B cell (primary cell): ENCODE results near the gene ESRRA. TPM values are rescaled to one million over a fixed set of nuclear protein-coding genes. Genes with fewer than 3 reads are reported as not detected.

Experiments
- ATAC-seq: fragments of 200-7000 bp; cut with Tn5 transposase; one replicate; pipeline ENCODE4 v1.10.0; 2021; ENCODE audit warnings: low read depth, mild to moderate bottlenecking, moderate number of reproducible peaks, moderate library complexity
- CTCF ChIA-PET: fragments of 350-600 bp; sonication (Branson Sonifier 250); formaldehyde crosslinking; loops from one replicate; lab custom pipeline; 2021; ENCODE audit warnings: antibody characterized with exemption, inconsistent platforms; lab: Charles Lee
- POLR2A ChIA-PET: fragments of 350-600 bp; sonication (Branson Sonifier 250); formaldehyde crosslinking; loops from one replicate; lab custom pipeline; 2021; ENCODE audit warnings: antibody characterized with exemption; lab: Charles Lee
- DNase-seq: peaks from one replicate; pipeline ENCODE4 v3.0.0; 2013
- H2AFZ ChIP-seq: 2 replicates; pipeline ENCODE4 v1.6.1; 2012; ENCODE audit warnings: mild to moderate bottlenecking, low read depth, low read length; ENCODE audit not compliant: insufficient read depth, poor library complexity, severe bottlenecking
- H3K27ac ChIP-seq, 2 donors: 1 replicate in 1 of 2; 2 replicates in 1 of 2; pipeline ENCODE4 v1.5.1; 2012 to 2013; ENCODE audit warnings: low read length in 2 of 2, mild to moderate bottlenecking in 2 of 2, moderate library complexity in 1 of 2
- H3K27me3 ChIP-seq, 4 experiments: fragments of 200-600 bp in 1 of 4; sonication (generic) in 1 of 4; replicated peaks in 1 of 4; 1 replicate in 2 of 4; 2 replicates in 2 of 4; pipeline versions ENCODE4 v1.6.1 to v1.7.0; 2013 to 2016; ENCODE audit warnings: low read length in 3 of 4, mild to moderate bottlenecking in 2 of 4, mixed read lengths in 1 of 4, moderate library complexity in 1 of 4; ENCODE audit not compliant: insufficient read depth in 4 of 4, control insufficient read depth in 3 of 4; ENCODE audit errors: control extremely low read depth in 1 of 4
- H3K36me3 ChIP-seq, 2 experiments: replicated peaks in 1 of 2; 1 replicate in 1 of 2; 2 replicates in 1 of 2; pipeline versions ENCODE4 v1.6.1 to v1.7.1; 2013; ENCODE audit warnings: low read length in 1 of 2; ENCODE audit not compliant: insufficient read depth in 2 of 2, control insufficient read depth in 1 of 2; ENCODE audit errors: control extremely low read depth in 1 of 2, extremely low read depth in 1 of 2
- H3K4me1 ChIP-seq, 2 donors: fragments of 200-600 bp in 1 of 2; sonication (generic) in 1 of 2; 1 replicate in 1 of 2; 2 replicates in 1 of 2; pipeline versions ENCODE4 v1.5.1 to v1.6.1; 2013 to 2017; ENCODE audit warnings: low read length in 2 of 2; ENCODE audit not compliant: control insufficient read depth in 2 of 2, insufficient read depth in 2 of 2
- H3K4me2 ChIP-seq: replicated peaks from 2 replicates; pipeline ENCODE3; 2012; ENCODE audit warnings: mild to moderate bottlenecking, low read depth, low read length; ENCODE audit not compliant: poor library complexity, severe bottlenecking
- H3K4me3 ChIP-seq, 5 experiments: fragments of 200-600 bp in 1 of 5; sonication (generic) in 1 of 5; 1 replicate in 3 of 5; 2 replicates in 2 of 5; pipeline versions ENCODE4 v1.5.1 to v1.7.0; 2011 to 2016; ENCODE audit warnings: low read length in 4 of 5, mild to moderate bottlenecking in 4 of 5, low read depth in 2 of 5, control low read depth in 1 of 5, moderate library complexity in 1 of 5; ENCODE audit not compliant: insufficient read depth in 1 of 5; ENCODE audit errors: control extremely low read depth in 1 of 5, extremely low read depth in 1 of 5
- H3K79me2 ChIP-seq: fragments of 200-600 bp; sonication (generic); one replicate; pipeline ENCODE4 v1.6.0; 2016; ENCODE audit warnings: low read length; ENCODE audit not compliant: control insufficient read depth, insufficient read depth
- H3K9ac ChIP-seq: fragments of 200-600 bp; sonication (generic); 2 replicates; pipeline ENCODE4 v1.6.1; 2017; ENCODE audit warnings: mild to moderate bottlenecking, low read length, moderate library complexity
- H3K9me3 ChIP-seq, 3 donors: one replicate each; pipeline versions ENCODE4 v1.6.1 to v1.7.1; 2013; ENCODE audit warnings: low read length in 2 of 3; ENCODE audit not compliant: control insufficient read depth in 2 of 3, insufficient read depth in 1 of 3; ENCODE audit errors: control extremely low read depth in 1 of 3
- H4K20me1 ChIP-seq: 2 replicates; pipeline ENCODE4 v1.6.0; 2012; ENCODE audit warnings: mild to moderate bottlenecking, low read length; ENCODE audit not compliant: insufficient read depth, control insufficient read depth, poor library complexity, severe bottlenecking
- H3K27ac Mint-ChIP-seq: one replicate; pipeline ENCODE4 v1.8.0; 2021; ENCODE audit warnings: mixed read lengths
- H3K27me3 Mint-ChIP-seq: one replicate; pipeline ENCODE4 v1.8.0; 2021; ENCODE audit warnings: mixed read lengths
- H3K4me1 Mint-ChIP-seq: one replicate; pipeline ENCODE4 v1.8.0; 2021; ENCODE audit warnings: mixed read lengths
- H3K4me3 Mint-ChIP-seq: one replicate; pipeline ENCODE4 v1.8.0; 2021; ENCODE audit warnings: mixed read lengths
- H3K9me3 Mint-ChIP-seq: one replicate; pipeline ENCODE4 v1.8.0; 2022; ENCODE audit warnings: mixed read lengths; ENCODE audit not compliant: insufficient read depth
- CTCF ChIP-seq: fragments of 200-600 bp; IDR thresholded peaks from one replicate; pipeline ENCODE4 v1.8.0; 2022; ENCODE audit warnings: antibody characterized with exemption, mild to moderate bottlenecking
- EZH2 ChIP-seq: IDR thresholded peaks from 2 replicates; pipeline ENCODE4 v1.6.1; 2012; ENCODE audit warnings: borderline replicate concordance, low read depth, mild to moderate bottlenecking, moderate library complexity, low read length; ENCODE audit not compliant: insufficient read depth, poor library complexity, severe bottlenecking
- WGBS: methylation state at CpG from one replicate; pipeline ENCODE4 v1.1.5; 2013; ENCODE audit warnings: missing lambda C conversion rate; ENCODE audit not compliant: insufficient coverage; 5-methylcytosine and 5-hydroxymethylcytosine counted together
- intact Hi-C: fragments of 100-400 bp; cut with micrococcal nuclease; formaldehyde crosslinking; loops from one replicate; pipeline ENCODE4 v1.10.0; 2022
- polyA plus RNA-seq: library from polyadenylated mRNA; depleted of rRNA; stranded (reverse); fragments of >200 nt; gene quantifications from 2 replicates; pipeline ENCODE4 v1.2.3, GENCODE V29; 2012
- total RNA-seq, 2 donors: library from RNA; stranded (reverse); fragments of 120-200 nt in 1 of 2; gene quantifications; 1 replicate in 1 of 2; 2 replicates in 1 of 2; pipeline versions ENCODE4 v1.2.3 to v1.2.4, GENCODE V29; 2013 to 2022

ESRRA gene
- total and polyA plus RNA-seq, 2 donors (not counting 1 experiment from before 2014, with no cell fraction given), result 16.3 to 39.6 TPM

GRCh38 chr11:64339754-64340408 is 34.6 kb downstream of the ESRRA start, which contains the start of gene CCDC88B:
Gene CCDC88B (plus strand): TSS chr11:64340204. CDS start chr11:64340267, 63 bp downstream.
- intact Hi-C loops, result loop anchor here (1.0 kb wide), 4 partner anchors 15 to 155 kb away; partner anchors contain the start of genes ESRRA and PRDX5
- H3K9me3 ChIP-seq, result no peaks in the 10 kb centered on the region
- CTCF ChIA-PET, result interaction anchor here (3.3 to 5.5 kb wide), 4 partner anchors 8 to 36 kb away, joined by 14 to 63 read pairs (median 33); partner anchors contain the start of genes ESRRA, PRDX5 and TRMT112
- H3K4me2 ChIP-seq, result peak within 1 kb of the TSS; percentile 98
- peak within 1 kb of the TSS; percentile 16 to 89 (median 81) for H3K4me3 ChIP-seq
- peak within 1 kb of the TSS; percentile 89 for H3K4me3 Mint-ChIP-seq
- H3K9ac ChIP-seq, result peak within 1 kb of the TSS; percentile 94
- peaks cover 34 to 47% of the 10 kb centered on the region in 2 donors for H3K4me1 ChIP-seq
- TF ChIP-seq EZH2 (no peak), CTCF (no peak)
- H2AFZ ChIP-seq, result peak within 1 kb of the TSS; percentile 56
- peaks cover 41% of the 10 kb centered on the region for H3K79me2 ChIP-seq
- H4K20me1 ChIP-seq, result peaks cover 42% of the 10 kb centered on the region
- peak within 1 kb of the TSS; percentile 94 for H3K27ac Mint-ChIP-seq
- WGBS, result 7% methylated on average over 14 of the region's 16 CpGs
- POLR2A ChIA-PET, result interaction anchor here (0.5 to 3.4 kb wide), 10 partner anchors 8 to 1158 kb away, joined by 3 to 50 read pairs (median 6); partner anchors contain the start of genes ESRRA, PRDX5, SF1 and TRMT112
- no peaks in the 10 kb centered on the region for H3K27me3 Mint-ChIP-seq
- ATAC-seq (peak; percentile 71), DNase-seq (peak; percentile 95)
- H3K36me3 ChIP-seq, result peaks cover 2 to 39% of the 10 kb centered on the region in 2 experiments
- H3K27ac ChIP-seq, result peak within 1 kb of the TSS; percentile 89 to 100
- peaks cover 62% of the 10 kb centered on the region for H3K4me1 Mint-ChIP-seq
- no peaks in the 10 kb centered on the region for H3K9me3 Mint-ChIP-seq
- H3K27me3 ChIP-seq, result no peaks in the 10 kb centered on the region
